ENCODE measurements around the gene TIPARP.

The TIPARP gene

GRCh38 chr3:156742401-156742800, 68.0 kb downstream of the TIPARP start:
- DNase-seq (ENCODE audit: low spot score): no peak

- DNase-seq (ENCODE audit: low spot score): no peak
Observed at GRCh38 chr3:156743859-156744258, 69.5 kb downstream of the TIPARP start.

GRCh38 chr3:156744631-156745030, 70.2 kb downstream of the TIPARP start:
- no peak for DNase-seq (ENCODE audit: low spot score)

- no peak for DNase-seq (ENCODE audit: low spot score)
Observed at GRCh38 chr3:156745766-156746165, 71.4 kb downstream of the TIPARP start.

- DNase-seq (ENCODE audit: low spot score): no peak
Observed at GRCh38 chr3:156747046-156747445, 72.7 kb downstream of the TIPARP start.

GRCh38 chr3:156749244-156749643, 74.9 kb downstream of the TIPARP start:
- DNase-seq (ENCODE audit: low spot score): peak; percentile 64

GRCh38 chr3:156750191-156750873, 75.9 kb downstream of the TIPARP start:
- DNase-seq (ENCODE audit: low spot score): no peak

- DNase-seq (ENCODE audit: low spot score): no peak
Observed at GRCh38 chr3:156750874-156751245, 76.5 kb downstream of the TIPARP start.

GRCh38 chr3:156751461-156752025, 77.2 kb downstream of the TIPARP start:
- DNase-seq (ENCODE audit: low spot score): no peak
